BE2C (cell line): ENCODE data around the gene MIOS.

Experiments used
- DNase-seq: peaks from one replicate; pipeline ENCODE4 v3.0.0-alpha.2; 2020
- H3K27me3 ChIP-seq: fragments of 250-450 bp; sonication (Bioruptor Pico); 2 replicates; pipeline ENCODE4 v1.5.1; 2020; ENCODE audit warnings: mild to moderate bottlenecking
- H3K36me3 ChIP-seq: fragments of 250-450 bp; sonication (Bioruptor Pico); 2 replicates; pipeline ENCODE4 v1.5.1; 2020; ENCODE audit warnings: mild to moderate bottlenecking
- H3K4me1 ChIP-seq: fragments of 250-450 bp; sonication (Bioruptor Pico); 2 replicates; pipeline ENCODE4 v1.5.1; 2020
- H3K4me3 ChIP-seq: 2 replicates; pipeline ENCODE4 v1.5.1; 2011; ENCODE audit warnings: low read depth, low read length
- H3K9me3 ChIP-seq: fragments of 250-450 bp; sonication (Bioruptor Pico); 2 replicates; pipeline ENCODE4 v1.5.1; 2020
- TF ChIP-seq, protein P1 (sequence below): IDR thresholded peaks from 2 replicates; pipeline ENCODE4 v1.5.1; 2012; ENCODE audit warnings: mild to moderate bottlenecking, low read depth, low read length

Gene MIOS

DNA sequence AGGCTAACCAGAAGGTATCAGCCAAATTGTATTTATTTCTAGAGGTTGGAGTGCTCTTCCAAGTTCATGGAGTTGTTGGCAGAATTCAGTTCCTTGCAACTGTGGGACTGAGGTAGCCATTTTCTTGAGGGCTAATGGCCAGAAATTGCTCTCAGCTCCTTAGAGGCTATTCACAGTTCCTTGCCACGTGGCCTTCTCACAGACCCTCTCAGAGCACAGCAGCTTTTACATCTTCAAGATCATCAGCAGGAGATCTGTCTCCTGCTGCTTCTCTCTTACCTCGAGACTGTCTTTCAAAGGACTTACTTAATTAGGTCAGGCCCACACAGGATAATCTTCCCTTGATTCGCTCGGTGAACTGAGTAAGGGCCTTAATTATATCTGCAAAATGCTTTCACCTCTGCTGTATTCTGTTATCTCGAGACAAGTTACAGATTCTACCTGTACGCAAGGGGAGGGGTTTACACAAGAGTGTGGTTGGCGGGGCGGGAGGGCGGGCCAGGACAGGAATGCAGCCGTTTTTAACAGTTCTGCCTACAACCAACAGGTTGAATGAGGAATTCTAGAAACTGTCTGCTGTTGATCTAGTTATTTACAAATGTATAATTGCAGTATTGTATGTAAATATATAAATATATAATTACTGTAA, 15.0 kb downstream of the MIOS start:
- TF ChIP-seq, protein P1, sequence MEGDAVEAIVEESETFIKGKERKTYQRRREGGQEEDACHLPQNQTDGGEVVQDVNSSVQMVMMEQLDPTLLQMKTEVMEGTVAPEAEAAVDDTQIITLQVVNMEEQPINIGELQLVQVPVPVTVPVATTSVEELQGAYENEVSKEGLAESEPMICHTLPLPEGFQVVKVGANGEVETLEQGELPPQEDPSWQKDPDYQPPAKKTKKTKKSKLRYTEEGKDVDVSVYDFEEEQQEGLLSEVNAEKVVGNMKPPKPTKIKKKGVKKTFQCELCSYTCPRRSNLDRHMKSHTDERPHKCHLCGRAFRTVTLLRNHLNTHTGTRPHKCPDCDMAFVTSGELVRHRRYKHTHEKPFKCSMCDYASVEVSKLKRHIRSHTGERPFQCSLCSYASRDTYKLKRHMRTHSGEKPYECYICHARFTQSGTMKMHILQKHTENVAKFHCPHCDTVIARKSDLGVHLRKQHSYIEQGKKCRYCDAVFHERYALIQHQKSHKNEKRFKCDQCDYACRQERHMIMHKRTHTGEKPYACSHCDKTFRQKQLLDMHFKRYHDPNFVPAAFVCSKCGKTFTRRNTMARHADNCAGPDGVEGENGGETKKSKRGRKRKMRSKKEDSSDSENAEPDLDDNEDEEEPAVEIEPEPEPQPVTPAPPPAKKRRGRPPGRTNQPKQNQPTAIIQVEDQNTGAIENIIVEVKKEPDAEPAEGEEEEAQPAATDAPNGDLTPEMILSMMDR = no peak
- H3K36me3 ChIP-seq = 0 out of 2 replicates have a peak, but pooled peaks cover 2% of the 10 kb centered on the region
- H3K4me3 ChIP-seq = no peak overlapping the region
- no peak for DNase-seq
- H3K4me1 ChIP-seq = no peaks in the 10 kb centered on the region; the same call in 1 of the 2 replicates
- no peaks in the 10 kb centered on the region for H3K27me3 ChIP-seq
- no peaks in the 10 kb centered on the region for H3K9me3 ChIP-seq

DNA sequence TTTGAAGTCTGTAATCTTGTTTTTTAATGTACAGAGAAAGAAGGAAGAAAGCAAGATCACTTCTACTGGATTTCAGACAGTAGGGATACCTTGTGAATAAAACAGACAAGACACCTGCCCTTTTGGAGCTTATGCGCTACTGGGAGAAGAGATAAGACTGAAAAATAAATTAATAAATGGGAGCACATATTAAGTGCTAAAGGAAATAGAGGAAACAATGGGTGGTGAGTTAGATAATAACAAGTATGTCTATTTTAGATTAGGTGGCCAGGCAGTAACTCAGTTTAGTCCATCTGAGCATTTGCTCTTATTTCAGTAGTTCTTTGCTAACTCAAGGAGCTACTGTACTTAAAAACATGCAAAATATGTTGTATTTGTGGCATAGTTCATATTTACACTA, 15.9 kb downstream of the MIOS start:
- TF ChIP-seq, protein P1 = no peak
- Histone ChIP-seq H3K9me3 (no peaks in the 10 kb centered on the region), H3K4me3 (no peak overlapping the region), H3K36me3 (0 out of 2 replicates have a peak, but pooled peaks cover 2% of the 10 kb centered on the region), H3K4me1 (no peaks in the 10 kb centered on the region; the same call in 1 of the 2 replicates), H3K27me3 (no peaks in the 10 kb centered on the region)
- DNase-seq = no peak

DNA sequence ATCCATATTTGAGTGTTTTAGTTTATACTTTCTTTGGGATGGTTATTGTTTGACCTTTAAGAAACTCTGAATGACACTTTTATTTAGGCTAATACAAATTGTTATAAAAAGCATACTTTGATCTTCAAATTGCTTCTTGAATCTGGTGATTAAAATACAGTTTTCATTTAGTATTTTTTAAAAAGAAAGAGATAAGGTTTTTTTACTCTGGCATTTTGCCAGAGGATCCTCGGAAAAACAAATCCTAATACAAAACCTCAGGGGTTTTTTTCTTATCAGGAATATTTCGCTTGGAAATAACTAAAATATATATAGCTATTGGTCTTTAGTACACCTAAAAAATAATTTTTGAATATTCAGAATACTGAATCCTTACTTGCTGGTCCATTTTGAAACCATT, 17.0 kb downstream of the MIOS start:
- H3K36me3 ChIP-seq = peaks cover 4% of the 10 kb centered on the region; the same call in 1 of the 2 replicates
- H3K4me3 ChIP-seq = no peak overlapping the region
- H3K4me1 ChIP-seq = no peaks in the 10 kb centered on the region; the same call in 1 of the 2 replicates
- H3K27me3 ChIP-seq = no peaks in the 10 kb centered on the region
- TF ChIP-seq, protein P1 = no peak
- DNase-seq = no peak
- H3K9me3 ChIP-seq = no peaks in the 10 kb centered on the region

DNA sequence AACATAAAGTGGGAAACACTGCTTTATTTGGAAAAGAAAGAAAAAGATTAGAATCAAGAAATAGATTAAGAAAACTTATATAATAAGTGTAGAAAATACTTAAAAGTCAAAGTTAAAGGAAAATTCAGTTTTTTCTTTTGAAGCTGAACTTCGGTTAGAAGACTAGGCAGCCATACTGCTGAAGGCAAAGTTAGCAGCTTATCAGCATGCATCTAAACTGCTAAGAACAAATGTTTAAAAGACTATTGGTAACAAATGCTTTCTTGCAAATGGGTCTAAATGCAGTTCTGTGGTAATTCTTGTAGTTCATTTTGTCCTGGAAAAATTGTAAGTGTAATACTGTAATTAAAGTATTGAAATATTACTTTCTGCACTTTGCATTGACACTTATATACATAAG, 18.0 kb downstream of the MIOS start:
- Histone ChIP-seq H3K36me3 (peaks cover 9% of the 10 kb centered on the region; the same call in 1 of the 2 replicates), H3K4me3 (no peak overlapping the region), H3K9me3 (no peaks in the 10 kb centered on the region), H3K4me1 (no peaks in the 10 kb centered on the region; the same call in 1 of the 2 replicates), H3K27me3 (no peaks in the 10 kb centered on the region)
- no peak for DNase-seq
- TF ChIP-seq, protein P1 = no peak

DNA sequence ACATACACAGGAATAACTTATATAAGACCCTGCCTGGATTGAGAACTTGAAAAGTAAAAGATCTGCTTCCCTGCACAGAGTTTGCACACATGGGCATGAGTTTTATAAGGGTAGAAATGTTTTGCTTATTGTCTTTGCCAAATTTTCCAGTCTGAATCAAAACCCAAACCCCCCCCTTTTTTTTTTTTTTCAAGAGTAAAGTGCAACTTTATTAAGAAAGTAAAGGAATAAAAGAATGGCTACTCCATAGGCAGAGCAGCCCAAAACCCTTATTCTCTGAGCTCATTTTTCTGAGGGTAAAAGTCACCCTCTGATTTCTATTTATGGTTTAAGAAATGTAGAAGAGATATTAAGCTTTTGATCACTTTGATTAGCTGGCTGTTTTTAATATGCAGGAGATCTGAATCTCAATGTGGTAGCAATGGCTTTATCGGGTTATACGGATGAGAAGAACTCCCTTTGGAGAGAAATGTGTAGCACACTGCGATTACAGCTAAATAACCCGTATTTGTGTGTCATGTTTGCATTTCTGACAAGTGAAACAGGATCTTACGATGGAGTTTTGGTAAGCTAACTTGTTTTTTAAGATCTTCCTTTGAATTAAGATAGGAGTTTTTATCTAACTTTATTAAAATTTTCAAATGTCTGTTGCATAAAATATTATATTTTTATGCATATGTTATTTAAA, 18.7 kb downstream of the MIOS start:
- TF ChIP-seq, protein P1 = no peak
- Histone ChIP-seq H3K27me3 (no peaks in the 10 kb centered on the region), H3K4me3 (no peak overlapping the region), H3K36me3 (peaks cover 11% of the 10 kb centered on the region; the same call in 1 of the 2 replicates), H3K4me1 (no peaks in the 10 kb centered on the region; the same call in 1 of the 2 replicates), H3K9me3 (no peaks in the 10 kb centered on the region)
- DNase-seq = no peak

DNA sequence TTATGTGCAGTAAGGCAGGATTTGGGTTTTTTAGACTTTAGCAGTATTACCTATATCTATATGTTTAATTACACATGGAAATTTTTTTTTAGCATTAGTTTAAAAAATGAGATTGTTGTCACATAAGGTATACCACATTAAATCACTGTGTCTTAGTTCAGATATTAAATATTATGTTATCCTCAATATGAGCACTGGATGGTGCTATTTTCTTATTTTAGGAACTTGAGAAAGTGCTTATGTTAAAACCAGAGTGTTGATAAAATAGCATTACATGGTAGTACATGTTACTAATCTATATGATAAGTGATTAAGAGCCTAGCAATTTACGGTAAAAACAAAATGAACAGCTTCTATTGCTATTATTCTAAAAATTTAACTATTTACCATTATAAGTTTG, 28.8 kb downstream of the MIOS start:
- Histone ChIP-seq H3K27me3 (no peaks in the 10 kb centered on the region), H3K4me3 (no peak overlapping the region), H3K4me1 (no peaks in the 10 kb centered on the region), H3K36me3 (peaks cover 55% of the 10 kb centered on the region), H3K9me3 (no peaks in the 10 kb centered on the region)
- DNase-seq = no peak
- TF ChIP-seq, protein P1 = peak; percentile 14; the same call in 1 of the 2 replicates
